HG03064 (cell line): ENCODE data around the gene SLC25A17.
"Not testable (repeated sequence)": the region's sequence is repeated elsewhere in the genome, so short reads cannot be mapped to it uniquely, and the experiment has no call there.

ENCODE experiments used
- ATAC-seq: cut with Tn5 transposase; IDR thresholded peaks from one replicate; pipeline ENCODE4 v1.9.1; 2021; ENCODE audit warnings: low read depth; ENCODE audit not compliant: unreplicated experiment

Gene SLC25A17

DNA sequence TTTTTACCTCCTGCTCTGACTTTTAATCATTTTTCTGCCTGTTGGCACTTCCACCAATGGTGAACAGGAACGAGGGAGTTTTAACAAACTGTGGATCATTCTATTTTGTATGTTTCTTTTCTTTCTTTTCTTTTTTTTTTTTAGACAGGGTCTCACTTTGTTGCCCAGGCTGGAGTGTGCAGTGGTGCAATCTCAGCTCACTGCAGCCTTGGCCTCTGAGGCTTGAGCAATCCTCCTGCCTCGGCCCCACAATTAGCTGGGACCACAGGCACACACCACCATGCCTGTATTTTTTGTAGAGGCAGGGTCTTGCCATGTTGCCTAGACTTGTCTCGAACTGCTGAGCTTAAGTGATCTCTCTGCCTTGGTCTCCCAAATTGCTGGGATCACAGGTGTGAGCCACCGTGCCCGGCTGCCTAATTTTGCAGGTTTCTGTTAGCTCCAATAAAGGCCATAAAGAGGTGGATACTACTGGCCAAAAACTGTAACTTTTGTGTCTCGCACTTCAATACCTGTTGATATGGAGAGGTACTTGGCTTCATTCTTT, 59.8 kb downstream of the SLC25A17 start:
- no peak for ATAC-seq

DNA sequence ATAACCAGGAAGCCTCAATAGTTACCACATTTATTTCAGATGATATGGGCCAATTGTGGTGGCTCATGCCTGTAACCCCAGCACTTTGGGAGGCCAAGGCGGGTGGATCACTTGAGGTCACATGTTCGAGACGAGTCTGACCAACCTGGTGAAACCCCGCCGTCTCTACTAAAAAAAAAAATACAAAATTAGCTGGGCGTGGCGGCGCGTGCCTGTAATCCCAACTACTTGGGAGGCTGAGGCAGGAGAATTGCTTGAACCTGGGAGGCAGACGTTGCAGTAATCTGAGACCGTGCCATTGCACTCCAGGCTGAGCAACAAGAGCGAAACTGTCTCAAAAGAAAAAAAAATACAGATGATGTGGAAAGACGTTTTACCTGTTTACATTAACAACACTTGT, 60.3 kb downstream of the SLC25A17 start:
- not testable (repeated sequence) for ATAC-seq

DNA sequence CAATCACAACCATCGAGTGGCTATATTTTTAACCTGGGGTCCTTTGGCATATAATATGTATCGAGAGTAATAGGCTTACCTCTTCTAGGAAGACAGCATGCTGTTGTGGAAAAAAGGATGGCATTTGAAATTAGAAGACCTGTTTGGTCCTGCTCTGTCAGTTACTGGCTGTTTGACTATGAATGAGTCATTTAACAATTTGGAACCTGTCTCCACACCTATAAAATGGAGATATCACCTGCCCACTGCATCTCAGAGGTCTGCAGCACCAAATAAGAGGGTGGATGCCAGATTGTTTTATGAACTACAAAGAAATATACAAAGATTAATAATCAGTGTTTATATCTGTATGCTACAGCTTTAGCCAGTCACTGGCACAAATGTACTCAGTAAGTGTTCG, 60.8 kb downstream of the SLC25A17 start:
- ATAC-seq = no peak

DNA sequence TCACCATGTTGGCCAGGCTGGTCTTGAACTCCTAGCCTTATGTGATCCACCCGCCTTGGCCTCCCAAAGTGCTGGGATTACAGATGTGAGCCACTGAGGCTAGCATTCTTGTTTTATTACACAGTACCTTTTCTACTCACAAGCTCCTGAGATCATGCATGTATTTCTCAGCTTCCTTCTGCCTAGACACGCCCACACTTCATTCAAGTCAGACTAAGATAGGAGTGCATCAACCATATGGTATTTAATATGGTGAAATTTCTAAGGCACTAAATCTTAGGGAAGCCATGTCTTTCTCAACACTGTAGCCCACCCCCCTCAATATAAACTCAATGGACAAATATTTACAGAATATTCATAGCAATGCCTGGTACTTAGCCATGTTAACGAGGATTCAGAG, 62.1 kb downstream of the SLC25A17 start:
- ATAC-seq = no peak

DNA sequence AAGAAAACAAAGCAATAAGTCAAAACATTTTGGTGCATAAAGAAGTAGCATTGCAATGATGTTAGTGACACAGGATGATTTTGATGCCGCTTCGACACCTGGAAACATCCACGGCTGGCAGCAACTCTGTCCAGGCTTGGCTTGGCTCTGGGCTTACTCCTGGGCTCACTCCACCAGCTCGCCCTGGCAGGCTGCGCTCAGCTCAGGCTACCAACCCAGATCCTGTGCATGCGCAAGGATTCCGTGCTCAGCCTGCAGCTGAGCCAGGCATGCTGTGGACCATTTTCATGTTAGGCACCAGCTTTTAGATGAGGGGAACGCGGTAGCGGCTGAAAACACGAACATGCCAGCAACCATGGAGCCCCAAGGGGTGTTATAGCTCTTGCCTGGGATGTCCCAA, 66.0 kb downstream of the SLC25A17 start:
- no peak for ATAC-seq

DNA sequence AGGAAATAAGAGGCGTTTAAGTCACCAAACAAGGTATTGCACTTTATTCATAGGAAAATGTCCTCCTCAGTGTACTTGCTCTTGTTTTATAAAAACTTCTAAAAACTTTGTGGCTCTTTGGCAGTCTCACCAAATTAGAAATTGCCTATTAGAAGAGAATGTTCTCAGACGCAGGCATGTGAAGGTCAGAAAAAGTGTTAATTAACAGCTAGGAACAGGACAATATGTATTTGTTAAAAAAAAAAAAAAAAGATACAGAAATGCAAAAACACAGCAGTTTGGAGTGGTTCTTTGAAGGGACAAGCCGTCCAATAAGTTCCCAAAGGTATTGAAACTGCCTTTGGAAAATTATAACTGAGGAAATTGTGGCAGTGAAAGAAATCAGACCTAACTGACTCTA, 67.9 kb downstream of the SLC25A17 start:
- no peak for ATAC-seq

DNA sequence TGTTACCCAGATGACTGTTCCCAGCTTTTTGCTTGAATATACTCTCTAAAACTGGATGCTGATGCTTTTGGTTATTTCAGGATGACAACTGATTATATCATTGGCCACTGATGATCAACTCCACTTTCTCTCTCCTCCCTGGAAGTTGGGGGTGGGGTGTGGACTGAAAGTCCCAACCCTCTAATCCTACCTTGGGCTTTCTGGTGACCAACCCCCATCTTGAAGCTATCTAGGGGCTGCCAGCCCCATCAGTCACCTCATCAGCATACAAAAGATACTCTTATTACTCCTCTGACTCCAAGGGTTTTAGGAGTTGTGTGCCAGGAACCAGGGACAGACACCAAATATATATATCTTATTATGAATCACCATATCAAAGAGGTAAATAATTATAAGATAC, 69.3 kb downstream of the SLC25A17 start:
- ATAC-seq = no peak

DNA sequence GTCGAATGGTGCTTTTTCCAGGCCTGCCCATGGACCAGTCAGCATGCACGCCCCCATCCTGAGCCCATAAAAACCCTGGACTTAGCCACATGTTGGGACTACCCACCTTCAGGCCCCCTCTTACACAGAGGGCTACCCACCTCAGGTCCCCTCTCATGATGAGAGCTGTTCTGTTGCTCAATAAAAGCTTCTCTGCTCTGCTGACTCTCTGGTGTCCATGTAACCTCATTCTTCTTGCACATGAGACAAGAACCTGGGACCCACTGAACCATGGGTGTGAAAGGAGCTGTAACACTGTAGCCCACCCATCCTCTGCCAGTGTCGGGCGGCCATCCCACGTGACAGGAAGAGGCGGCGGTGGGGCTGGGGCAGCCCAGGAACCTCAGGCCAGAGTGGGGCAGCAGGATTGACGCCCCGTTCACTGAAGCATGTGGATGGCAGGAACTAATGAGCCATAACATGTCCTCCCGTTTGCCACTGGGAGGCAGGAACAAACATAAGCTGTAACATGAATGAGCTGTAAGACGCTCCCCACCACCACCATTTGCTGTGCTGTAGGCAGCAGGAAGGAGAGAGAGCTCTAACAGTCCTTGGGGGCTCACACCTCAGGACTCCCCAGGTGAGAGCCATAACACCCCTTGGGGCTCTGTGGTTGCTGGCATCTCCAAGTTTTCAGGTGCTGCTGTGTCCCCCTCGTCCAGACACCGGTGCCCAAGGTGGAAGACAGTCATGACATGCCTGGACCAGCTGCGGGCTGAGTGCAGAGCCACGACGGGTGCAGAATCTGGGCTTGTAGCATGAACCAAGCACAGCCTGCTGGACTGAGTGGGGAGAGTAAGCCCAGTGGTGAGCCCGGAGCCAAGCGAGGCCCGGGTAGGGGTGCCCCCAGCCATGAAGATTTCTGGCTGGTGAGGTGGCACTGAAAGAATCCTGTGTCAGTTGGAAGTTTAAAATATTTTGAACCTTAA, 70.5 kb downstream of the SLC25A17 start:
- no peak for ATAC-seq

DNA sequence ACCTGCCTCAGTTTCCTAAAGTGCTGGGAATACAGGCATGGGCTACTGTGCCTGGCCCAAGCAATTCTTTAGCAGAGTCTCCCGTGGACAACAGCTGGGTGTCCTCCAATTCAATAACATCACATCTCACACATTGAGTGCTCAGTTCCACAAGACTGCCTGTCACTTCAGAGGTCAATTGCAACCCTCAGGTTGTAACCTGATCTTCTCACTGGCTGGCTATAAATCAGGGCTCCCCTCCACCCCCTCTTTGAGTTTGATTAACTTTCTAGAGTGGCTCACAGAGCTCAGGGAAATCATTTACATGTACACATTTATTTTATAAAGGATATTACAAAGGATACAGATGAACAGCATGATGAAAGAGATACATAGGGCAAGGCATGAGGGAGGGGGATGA, 71.8 kb downstream of the SLC25A17 start:
- ATAC-seq = no peak

DNA sequence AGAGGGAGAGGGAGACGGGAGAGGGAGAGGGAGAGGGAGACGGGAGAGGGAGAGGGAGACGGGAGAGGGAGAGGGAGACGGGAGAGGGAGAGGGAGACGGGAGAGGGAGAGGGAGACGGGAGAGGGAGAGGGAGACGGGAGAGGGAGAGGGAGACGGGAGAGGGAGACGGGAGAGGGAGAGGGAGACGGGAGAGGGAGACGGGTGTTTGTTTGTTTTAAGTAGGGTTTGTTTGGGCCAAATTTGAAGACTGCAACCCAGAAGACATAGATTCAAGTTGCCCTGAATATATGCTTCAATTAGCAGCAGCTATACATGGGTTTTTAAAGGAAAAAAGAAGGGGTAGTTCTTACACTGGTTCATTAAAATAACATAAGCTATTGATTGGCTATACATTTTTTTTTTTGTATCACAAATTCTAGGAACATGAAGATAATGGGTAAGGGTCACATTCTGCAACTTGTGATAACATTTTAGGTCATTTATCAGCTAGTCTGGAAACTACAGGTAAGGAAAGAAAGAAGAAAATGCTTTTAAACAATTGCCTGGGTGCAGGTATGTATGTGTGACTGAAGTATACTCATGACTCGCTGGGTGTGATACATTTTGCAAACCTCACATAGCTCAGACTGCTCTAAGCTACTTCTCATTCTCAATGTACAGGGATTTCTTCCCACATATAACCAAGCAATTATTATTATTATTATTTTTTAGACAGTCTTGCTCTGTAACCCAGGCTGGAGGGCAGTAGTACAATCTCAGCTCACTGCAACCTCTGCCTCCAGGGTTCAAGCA, 72.5 kb downstream of the SLC25A17 start:
- no peak for ATAC-seq

DNA sequence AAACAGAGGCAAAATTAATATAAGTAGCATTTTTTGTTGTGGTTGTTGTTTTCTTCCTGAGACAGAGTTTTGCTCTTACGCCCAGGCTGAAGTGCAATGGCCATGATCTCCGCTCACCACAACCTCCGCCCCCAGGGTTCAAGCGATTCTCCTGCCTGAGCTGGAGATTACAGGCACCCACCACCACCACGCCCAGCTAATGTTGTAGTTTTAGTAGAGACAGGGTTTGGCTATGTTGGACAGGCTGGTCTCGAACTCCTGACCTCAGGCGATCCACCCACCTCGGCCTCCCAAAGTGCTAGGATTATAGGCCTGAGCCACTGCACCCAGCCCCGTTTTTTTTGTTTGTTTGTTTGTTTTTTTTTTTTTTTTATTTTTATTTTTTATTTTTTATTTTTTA, 75.4 kb downstream of the SLC25A17 start:
- no peak for ATAC-seq

DNA sequence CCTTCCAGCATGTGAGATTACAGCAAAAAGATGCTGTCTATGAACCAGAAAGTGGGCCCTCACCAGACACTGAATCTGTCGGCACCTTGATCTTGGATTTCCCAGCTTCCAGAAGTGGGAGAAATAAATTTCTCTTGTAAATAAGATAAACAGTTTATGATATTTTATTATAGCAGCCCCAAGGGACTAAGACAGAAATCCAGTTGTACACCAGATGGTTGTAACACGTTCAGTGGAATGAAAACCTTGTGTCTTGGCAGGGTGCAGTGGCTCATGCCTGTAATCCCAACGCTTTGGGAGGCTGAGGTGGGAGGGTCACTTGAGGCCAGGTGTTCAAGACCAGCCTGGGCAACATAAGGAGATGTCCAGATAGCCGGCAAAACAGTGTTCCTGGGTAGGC, 78.0 kb downstream of the SLC25A17 start:
- ATAC-seq = no peak

DNA sequence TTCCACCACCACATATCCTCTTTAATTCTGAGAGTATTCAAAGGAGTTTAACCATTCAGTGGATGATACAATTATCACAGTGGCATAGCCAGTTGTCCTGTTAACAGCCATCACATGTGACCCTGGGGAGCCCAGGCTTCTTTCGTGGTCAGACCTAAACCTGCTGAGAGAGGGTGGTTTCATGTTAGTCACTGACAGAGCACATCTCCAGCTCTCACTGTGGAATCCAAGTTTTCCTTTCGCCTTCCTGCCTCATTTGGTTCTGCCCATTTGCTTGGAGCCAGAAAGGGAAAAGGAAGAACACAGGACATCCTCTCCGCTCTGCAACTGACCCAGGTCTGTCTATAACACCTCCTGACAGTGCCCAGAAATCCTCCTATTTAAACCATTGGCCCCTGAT, 79.4 kb downstream of the SLC25A17 start:
- ATAC-seq = no peak

DNA sequence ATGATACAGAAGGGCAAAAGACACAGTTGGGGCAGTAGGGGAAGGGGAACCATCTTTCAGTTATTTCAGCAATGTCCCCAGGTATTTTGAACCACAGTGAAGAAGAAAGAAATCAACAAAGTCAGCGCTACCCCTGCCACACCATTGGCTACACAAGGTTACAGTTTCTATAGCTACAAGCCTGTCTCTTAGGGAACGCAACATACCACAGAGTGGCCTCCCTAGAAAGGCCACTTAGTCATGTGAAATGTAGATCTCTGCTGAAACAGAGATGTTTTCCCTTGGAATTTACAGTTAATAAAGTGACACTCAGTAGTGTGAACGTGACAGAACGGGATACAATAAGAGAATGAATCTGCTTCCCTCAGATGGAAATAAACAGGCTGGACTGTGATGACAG, 85.2 kb downstream of the SLC25A17 start:
- no peak for ATAC-seq

DNA sequence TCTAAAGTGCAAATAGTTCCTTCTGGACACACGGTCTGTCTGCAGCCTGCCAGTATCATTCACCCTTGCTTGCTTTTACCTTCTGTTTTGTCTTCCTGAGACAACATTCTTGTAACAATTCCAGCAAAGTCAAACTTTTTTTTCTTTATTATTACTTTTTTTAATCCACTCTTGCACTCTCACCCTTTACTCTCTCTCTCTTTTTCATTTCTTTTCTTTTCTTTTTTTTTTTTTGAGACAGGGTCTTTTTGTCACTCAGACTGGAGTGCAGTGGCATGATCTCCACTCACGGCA, 86.2 kb downstream of the SLC25A17 start:
- ATAC-seq = no peak

DNA sequence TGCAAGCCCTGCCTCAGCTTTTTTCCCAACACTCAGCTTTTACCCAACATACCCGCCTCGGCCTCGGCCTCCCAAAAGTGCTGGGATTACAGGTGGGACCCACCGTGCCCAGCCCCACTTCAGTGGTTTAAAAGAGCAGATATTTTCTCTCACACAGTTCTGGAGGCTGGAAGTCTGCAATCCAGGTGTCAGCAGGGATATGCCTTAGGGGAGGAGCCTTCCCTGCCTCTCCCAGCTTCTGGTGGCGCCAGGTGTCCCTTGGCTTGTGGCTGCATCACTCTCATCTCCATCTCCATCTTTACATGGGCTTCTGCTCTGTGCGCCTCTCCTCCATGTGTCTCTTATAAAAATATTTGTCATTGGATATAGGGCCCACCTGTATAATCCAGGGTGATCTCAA, 89.9 kb downstream of the SLC25A17 start:
- ATAC-seq = no peak

DNA sequence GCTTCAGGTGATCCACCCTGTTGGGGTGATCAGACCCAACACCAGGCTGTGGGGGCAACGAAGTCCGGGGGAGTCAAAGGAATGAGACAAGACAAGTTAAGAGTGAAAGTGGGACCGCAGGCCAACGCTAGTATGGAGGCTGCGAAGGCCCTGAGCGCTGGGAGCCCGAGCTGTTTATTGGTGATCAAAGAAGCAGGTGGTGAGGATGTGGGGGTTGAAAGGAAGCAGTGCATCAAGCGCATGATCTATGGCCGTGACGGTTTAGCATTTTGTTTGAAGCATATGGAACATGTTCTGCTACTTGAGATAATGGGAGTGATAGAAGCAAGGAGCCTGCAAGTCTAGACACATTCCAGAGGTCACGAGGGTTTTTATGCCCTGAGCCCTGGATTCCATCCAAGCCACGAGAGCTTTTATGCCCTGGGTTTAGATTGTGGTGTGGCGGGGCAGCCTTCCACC, 90.4 kb downstream of the SLC25A17 start:
- no peak for ATAC-seq

DNA sequence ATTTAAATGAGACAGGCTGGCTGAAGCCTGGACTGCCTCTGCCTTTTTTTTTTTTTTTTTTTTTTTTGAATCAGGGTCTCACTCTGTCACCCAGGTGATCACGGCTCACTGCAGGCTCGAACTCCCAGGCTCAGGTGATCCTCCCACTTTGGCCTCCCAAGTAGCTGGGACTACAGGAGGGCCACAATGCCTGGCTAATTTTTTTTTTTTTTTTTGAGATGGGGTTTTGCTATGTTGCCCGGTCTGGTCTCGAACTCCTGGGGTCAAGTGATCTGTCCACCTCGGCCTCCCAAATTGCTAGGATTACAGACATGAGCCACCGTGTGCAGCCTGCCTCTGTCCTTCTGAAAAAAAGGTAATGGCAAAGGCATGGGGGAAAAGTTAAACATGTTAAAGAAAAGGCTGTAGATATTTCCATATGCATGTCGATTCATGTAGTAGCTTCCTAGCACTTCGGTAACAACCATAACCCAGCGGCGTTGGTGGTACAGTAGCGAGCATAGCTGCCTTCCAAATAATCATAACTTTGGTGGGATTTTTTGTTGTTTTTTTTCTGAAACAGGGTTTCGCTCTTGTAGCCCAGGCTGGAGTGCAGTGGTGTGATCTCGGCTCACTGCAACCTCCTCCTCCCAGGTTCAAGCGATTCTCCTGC, 91.1 kb downstream of the SLC25A17 start:
- ATAC-seq = no peak

DNA sequence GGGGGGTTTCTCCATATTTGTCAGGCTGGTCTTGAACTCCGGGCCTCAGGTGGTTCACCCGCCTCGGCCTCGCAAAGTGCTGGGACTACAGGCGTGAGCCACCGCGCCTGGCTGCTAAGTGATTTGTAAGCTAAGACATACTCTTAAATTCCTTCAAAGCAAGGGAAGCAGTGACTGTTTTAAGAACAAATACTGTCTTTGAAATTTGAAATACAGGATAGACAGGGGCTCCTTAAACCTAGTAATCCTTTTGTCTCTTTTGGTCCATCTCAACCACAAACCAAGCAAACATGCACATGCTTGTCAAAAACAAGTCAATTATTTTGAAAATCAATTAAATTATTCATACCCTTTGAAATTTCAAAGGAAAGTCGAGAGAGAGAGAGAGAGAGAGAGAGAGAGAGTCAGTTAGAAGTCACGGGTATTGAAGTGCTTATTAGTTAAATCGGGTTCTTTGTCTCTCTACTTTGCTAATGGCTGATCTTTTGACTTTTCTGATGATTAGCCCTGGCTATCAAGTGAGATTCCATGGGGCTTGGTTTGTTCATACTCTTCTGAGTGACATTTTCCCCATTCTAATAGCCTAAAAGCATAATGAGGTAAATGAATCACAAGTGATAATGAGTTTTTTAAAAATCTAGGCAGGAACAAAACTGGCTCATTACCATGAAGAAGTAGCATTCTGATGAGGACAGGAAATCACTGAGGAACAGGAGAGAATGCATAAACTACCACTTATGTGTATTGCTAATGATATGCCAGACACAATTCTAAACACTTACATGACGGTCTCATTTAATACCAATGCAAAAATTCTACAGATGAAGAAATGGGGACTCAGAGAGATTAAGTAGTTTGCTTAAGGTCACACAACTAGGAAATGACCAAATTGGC, 91.8 kb downstream of the SLC25A17 start:
- ATAC-seq = no peak

DNA sequence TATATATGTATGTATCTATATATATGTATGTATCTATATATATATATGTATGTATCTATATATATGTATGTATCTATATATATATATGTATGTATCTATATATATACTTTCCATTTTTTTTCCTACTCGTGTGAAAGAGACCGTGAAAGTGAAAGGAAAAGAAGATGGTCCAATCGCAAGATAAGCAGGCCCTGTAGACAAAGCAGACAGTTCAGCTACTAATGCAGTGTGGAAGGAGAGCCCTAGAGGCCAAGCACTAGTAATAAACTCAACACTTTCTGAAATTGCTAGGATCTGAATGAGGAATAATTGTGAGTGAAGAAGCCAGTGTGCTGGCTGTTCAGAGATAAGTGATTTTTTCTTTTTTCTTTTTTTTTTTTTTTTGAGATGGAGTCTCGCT, 92.6 kb downstream of the SLC25A17 start:
- ATAC-seq = no peak
